ENCODE results near the gene GRIN3B.
"Not testable (repeated sequence)": the region's sequence is repeated elsewhere in the genome, so short reads cannot be mapped to it uniquely, and the experiment has no call there.

Gene GRIN3B

GRCh38 chr19:955803-956765 is 44.1 kb upstream of the GRIN3B start:
- no peak for DNase-seq (ENCODE audit: extremely low read depth, low read depth)
- no peak for TF ChIP-seq CTCF (IDR thresholded peaks at IDR 0.05; ENCODE audit: low read depth, low read length)

GRCh38 chr19:956766-957440 is 43.3 kb upstream of the GRIN3B start:
- no peak for TF ChIP-seq CTCF (IDR thresholded peaks at IDR 0.05; ENCODE audit: low read depth, low read length)
- no peak for DNase-seq (ENCODE audit: extremely low read depth, low read depth)

DNA sequence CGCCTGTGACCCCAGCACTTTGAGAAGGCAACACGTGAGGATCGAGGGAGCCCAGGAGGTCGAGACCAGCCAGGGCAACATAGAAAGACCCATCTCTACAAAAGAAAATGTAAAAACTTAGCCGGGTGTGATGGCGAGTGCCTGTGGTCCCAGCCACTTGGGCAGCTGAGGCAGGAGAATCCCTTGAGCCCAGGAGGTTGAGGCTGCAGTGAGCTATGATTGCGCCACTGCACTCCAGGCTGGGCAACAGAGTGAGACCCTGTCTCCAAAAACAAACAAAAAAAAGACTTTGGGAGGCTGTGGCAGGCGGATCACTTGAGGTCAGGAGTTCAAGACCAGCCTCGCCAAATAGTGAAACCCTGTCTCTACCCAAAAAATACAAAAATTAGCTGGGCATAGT is 42.6 kb upstream of the GRIN3B start:
- DNase-seq (ENCODE audit: extremely low read depth, low read depth) = not testable (repeated sequence)

DNA sequence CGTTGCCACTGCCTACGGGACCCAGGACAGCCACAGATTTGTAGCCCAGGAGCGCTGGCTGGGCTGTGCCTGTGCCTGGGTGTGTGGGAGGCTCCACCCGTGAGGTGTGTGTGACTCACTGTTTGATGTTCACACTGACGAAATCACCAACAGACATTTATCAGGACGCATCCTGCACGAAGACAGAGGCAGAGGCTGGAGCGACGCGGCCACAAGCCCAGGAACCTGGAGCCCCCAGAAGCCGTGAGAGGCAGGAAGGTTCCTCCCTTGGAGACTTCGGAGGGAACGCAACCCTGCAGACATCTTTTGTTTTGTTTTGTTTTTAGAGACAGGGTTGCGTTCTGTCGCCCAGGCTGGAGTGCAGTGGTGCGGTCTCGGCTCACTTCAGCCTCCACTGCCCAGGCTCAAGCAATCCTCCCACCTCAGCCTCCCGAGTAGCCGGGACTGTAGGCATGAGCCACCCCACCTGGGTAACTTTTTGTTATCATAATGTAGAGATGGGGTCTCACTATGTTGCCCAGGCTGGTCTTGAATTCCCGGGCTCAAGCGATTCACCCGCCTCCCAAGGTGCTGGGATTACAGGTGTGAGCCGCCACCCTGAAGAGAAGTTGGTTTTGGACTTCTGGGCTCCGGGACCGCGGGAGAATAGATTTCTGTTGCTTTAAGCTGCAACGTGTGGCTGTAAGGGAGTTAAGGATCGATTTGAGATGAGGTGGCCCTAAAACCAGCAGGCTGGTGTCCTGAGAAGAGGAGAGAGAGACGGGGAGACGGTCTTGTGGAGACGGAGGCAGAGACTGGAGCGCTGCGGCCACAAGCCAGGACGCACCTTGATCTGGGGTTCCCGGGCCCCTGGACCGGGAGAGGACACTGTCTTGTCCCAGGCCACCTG is 41.0 kb upstream of the GRIN3B start:
- TF ChIP-seq CTCF (IDR thresholded peaks at IDR 0.05; ENCODE audit: low read depth, low read length) = no peak
- DNase-seq (ENCODE audit: extremely low read depth, low read depth) = no peak

GRCh38 chr19:960020-960419 is 40.2 kb upstream of the GRIN3B start:
- TF ChIP-seq CTCF (IDR thresholded peaks at IDR 0.05; ENCODE audit: low read depth, low read length) = no peak
- DNase-seq (ENCODE audit: extremely low read depth, low read depth) = no peak

- TF ChIP-seq CTCF (IDR thresholded peaks at IDR 0.05; ENCODE audit: low read depth, low read length) = no peak
- no peak for DNase-seq (ENCODE audit: extremely low read depth, low read depth)
Measured at GRCh38 chr19:960601-960938, 39.6 kb upstream of the GRIN3B start.

DNA sequence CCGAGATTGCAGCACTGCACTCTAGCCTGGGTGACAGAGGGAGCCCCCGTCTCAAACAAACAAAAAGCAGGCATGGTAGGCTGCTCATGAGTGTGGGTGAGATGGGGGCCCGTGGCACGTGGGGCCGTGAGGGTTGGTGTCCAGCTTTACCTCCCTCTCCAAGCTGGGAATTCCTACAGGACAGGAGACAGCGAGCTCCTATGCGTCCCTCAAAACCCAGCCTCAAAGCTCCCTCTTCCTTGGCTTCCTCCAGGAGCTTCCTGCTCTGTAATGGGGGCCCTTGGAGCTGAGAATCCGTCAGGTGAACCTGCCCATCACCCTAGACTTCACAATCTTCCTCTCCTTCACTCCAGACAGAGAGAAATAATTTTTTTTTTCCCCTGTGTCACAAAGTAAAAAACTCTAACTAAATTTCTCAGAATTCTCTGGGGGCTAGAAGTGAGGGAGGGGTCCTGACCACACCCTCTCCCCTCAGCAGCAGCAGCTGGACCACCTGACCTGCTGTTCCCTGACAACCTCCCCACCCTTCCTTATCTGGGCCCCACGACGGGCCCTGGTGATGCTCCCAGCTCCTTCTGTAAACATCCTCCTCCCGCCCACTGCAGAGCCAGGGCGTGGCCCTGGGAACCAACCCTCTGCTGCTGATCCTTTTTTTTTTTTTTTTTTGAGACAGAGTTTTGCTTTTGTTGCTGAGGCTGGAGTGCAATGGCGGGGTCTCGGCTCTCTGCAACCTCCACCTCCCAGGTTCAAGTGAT is 38.2 kb upstream of the GRIN3B start:
- no peak for DNase-seq (ENCODE audit: extremely low read depth, low read depth)
- TF ChIP-seq CTCF (IDR thresholded peaks at IDR 0.05; ENCODE audit: low read depth, low read length) = no peak
